Body of pancreas (tissue), 4 donors: Measurements from ENCODE around the gene MTA1.

ENCODE experiments used
- CTCF ChIP-seq, 7 experiments: fragments of 450-650 bp in 4 of 7; fragments of 200-600 bp in 3 of 7; sonication (generic) in 3 of 7; IDR thresholded peaks; one replicate each; pipeline ENCODE4 v1.5.1; 2016 to 2019; ENCODE audit warnings: antibody characterized with exemption in 7 of 7
- POLR2A ChIP-seq, 3 donors: fragments of 450-650 bp; IDR thresholded peaks; one replicate each; pipeline ENCODE4 v1.6.1; 2016; ENCODE audit warnings: antibody characterized with exemption in 3 of 3, mild to moderate bottlenecking in 2 of 3

- TF ChIP-seq POLR2A (IDR thresholded peaks at IDR 0.05) = peak in 2 of 3 donors; percentile 48 to 49
- TF ChIP-seq CTCF (IDR thresholded peaks at IDR 0.05) = no peak
Measured at GRCh38 chr14:105476097-105476830, 56.6 kb downstream of the MTA1 start.
